Aorta (tissue), 5 donors: ENCODE data around the gene CRABP2. TPM values are rescaled to one million over a fixed set of nuclear protein-coding genes. Genes with fewer than 3 reads are reported as not detected.
A peak's percentile ranks its signal among the peaks of the same experiment; 100 is the strongest.

Experiments
- ATAC-seq: fragments of 200-7000 bp; cut with Tn5 transposase; one replicate; pipeline ENCODE4 v1.9.1; 2022; ENCODE audit warnings: moderate library complexity; ENCODE audit not compliant: low FRiP score
- DNase-seq, 2 donors: peaks; one replicate each; pipeline ENCODE4 v3.0.0-alpha.2; 2020
- H3K27ac ChIP-seq, 2 donors: one replicate each; pipeline ENCODE4 v1.5.1; 2013; ENCODE audit warnings: low read length in 2 of 2, mild to moderate bottlenecking in 2 of 2, moderate library complexity in 2 of 2, control low read depth in 1 of 2, inconsistent platforms in 1 of 2, low read depth in 1 of 2
- H3K27me3 ChIP-seq, 2 donors: one replicate each; pipeline ENCODE4 v1.6.1; 2013; ENCODE audit warnings: control low read depth in 1 of 2, low read length in 1 of 2, mild to moderate bottlenecking in 1 of 2, moderate library complexity in 1 of 2; ENCODE audit not compliant: insufficient read depth in 2 of 2, control insufficient read depth in 1 of 2
- H3K36me3 ChIP-seq, 2 donors: one replicate each; pipeline ENCODE4 v1.6.1; 2013; ENCODE audit warnings: control low read depth in 1 of 2, low read length in 1 of 2, mild to moderate bottlenecking in 1 of 2; ENCODE audit not compliant: insufficient read depth in 2 of 2, control insufficient read depth in 1 of 2
- H3K4me1 ChIP-seq, 2 donors: one replicate each; pipeline ENCODE4 v1.6.1; 2013; ENCODE audit warnings: low read length in 2 of 2, control low read depth in 1 of 2, mild to moderate bottlenecking in 1 of 2, moderate library complexity in 1 of 2; ENCODE audit not compliant: insufficient read depth in 2 of 2, control insufficient read depth in 1 of 2
- H3K4me3 ChIP-seq, 2 donors: one replicate each; pipeline ENCODE4 v1.5.1; 2013; ENCODE audit warnings: low read length in 2 of 2, control low read depth in 1 of 2, mild to moderate bottlenecking in 1 of 2
- H3K9me3 ChIP-seq: one replicate; pipeline ENCODE4 v1.6.1; 2013; ENCODE audit warnings: mild to moderate bottlenecking, low read length; ENCODE audit not compliant: control insufficient read depth
- WGBS, 2 donors: extraction: QIAGEN DNeasy Blood & Tissue Kit; methylation state at CpG; one replicate each; pipeline ENCODE4 v1.1.7; 2013; 5-methylcytosine and 5-hydroxymethylcytosine counted together
- intact Hi-C, 2 donors: fragments of 100-400 bp; cut with DNase I; formaldehyde crosslinking; loops; one replicate each; pipeline versions ENCODE4 v1.14.2 to v1.15.0; 2022
- polyA plus RNA-seq, 2 donors: library from polyadenylated mRNA; stranded (reverse); fragments of 200-250 nt; gene quantifications; one replicate each; pipeline ENCODE4 v1.2.3, GENCODE V29; 2013
- total RNA-seq, 2 donors: library from RNA; stranded (reverse); fragmentation: NEBNext Ultra II Directional; extraction: Animal tissue kit (Norgen Biotek cat#: 25700); gene quantifications; one replicate each; pipeline ENCODE4 v1.2.1, GENCODE V29; 2021
- donor health status: healthy with polysubstance abuse.
- donor health status: Bipolar disorder and iron deficiency.
- donor health status: DM: no; HTN: no; CAD: no.
- donor health status: DM: no; HTN: no; CAD: no.
- donor health status: DM: yes; HTN: yes; CAD: no.

The CRABP2 gene
- total and polyA plus RNA-seq, 4 donors, result 3.8 to 34.4 (median 7.1) TPM

GRCh38 chr1:156749419-156750118 is 44.2 kb upstream of the CRABP2 start:
- Histone ChIP-seq H3K4me1 (no peaks in the 10 kb centered on the region), H3K36me3 (no peaks in the 10 kb centered on the region), H3K9me3 (no peaks in the 10 kb centered on the region), H3K27ac (peak overlapping the region; percentile 69 to 96), H3K27me3 (no peaks in the 10 kb centered on the region), H3K4me3 (peak overlapping the region; percentile 69 to 84)
- 30 to 33% methylated on average over 8 of the region's 8 CpGs for WGBS, 2 donors
- DNase-seq (peak in 1 of 2 donors; percentile 52), ATAC-seq (no peak)
- intact Hi-C loops, result loop anchor here in 1 of 2 donors (2.0 kb wide), 1 partner anchor 17 kb away; the partner anchor contains the start of gene PRCC

DNA sequence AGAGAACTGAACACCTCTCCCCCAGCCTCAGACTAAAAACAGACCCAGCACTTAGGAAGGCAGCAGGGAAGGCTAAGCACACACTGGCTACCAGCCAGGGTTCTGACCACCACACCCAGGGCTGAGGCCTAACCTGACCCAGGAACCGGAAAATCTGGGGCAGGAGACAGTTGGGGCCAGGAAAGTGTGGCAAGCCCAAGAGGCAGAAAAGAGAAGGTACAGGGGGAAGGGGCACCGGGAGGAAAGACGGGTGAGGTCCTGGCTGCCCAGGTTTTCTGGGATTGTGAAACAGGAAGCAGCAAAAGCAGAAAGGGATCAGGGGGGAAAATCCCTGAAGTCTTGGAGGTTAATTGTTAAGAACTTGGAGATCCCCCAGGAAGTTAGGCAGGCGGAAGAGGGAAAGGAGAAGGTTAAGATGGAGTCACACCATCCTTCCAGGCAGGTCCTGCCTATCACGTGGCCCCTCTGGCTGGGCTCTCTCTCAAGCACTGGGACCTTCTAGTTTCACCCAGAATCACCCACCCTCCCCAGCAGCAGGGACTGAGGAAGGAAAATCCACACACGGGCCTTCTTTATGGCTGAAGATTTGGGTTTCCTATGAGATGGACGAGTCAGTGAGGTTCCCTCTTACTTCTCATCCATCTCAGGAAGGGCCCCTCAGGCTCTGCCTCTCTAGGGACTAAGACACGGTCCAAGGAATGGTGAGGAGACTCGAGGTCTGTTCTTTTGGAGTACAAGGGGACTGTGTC is 43.5 kb upstream of the CRABP2 start:
- DNase-seq (peak; percentile 72 to 85), ATAC-seq (no peak)
- Histone ChIP-seq H3K27ac (peak overlapping the region; percentile 69 to 96), H3K36me3 (peaks cover 0 to 2% of the 10 kb centered on the region in 2 donors), H3K4me3 (peak overlapping the region; percentile 19 to 84), H3K27me3 (no peaks in the 10 kb centered on the region), H3K4me1 (no peaks in the 10 kb centered on the region), H3K9me3 (no peaks in the 10 kb centered on the region)
- intact Hi-C loops, result no loop called here
- 1% methylated on average over 9 of the region's 9 CpGs for WGBS, 2 donors

GRCh38 chr1:156747742-156748669 is 42.6 kb upstream of the CRABP2 start:
- DNase-seq, result peak in 1 of 2 donors; percentile 36
- H3K27ac ChIP-seq, result peak overlapping the region; percentile 69 to 96
- H3K36me3 ChIP-seq, result peaks cover 2 to 7% of the 10 kb centered on the region in 2 donors
- intact Hi-C loops, result no loop called here
- no peaks in the 10 kb centered on the region for H3K4me1 ChIP-seq
- WGBS, 2 donors, result 2% methylated on average over 8 of the region's 8 CpGs
- no peaks in the 10 kb centered on the region for H3K27me3 ChIP-seq
- peak overlapping the region; percentile 15 to 61 for H3K4me3 ChIP-seq
- ATAC-seq, result no peak
- H3K9me3 ChIP-seq, result no peaks in the 10 kb centered on the region

DNA sequence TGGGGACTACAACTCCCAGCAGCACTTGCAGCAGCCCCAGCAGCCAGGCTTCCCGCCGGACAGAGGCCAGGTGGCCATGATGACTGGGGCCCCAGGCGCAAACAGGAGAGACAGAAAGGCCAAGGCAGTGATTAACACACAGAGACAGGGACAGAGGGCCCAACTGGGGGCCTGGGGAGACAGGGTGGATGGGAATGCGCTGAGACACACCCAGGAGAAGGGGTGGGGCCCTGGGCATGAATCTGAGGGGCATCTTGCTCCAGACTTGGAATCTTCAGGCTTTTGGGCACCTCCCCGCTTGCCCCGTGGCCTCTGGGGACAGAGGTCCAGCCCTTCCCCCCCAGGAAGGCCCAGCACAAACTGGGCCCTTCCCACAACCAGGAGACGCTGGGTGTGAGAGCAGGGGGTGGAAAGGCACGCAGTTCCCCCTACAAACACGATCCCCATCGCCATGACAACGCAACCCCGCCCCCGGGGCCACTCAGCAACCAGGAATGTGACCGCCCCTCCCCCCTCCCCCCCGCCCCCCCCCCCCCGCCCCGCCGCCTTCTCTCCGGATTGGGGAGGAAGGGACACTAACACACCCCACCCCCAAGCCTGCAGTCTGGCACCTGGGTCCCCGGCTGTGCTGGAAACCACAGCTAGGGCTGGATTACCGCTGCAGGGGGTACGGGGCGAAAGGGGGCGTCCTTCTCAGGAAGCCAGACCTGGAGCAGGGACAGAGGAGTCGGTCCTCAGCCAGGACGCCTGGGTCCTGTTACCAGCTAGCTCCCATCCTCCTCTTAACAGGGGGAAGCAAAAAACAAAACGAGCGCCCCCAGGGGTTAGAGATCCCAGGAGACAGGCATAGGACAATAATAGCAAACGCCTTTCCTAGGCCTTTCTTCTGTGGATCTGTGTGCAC is 41.6 kb upstream of the CRABP2 start:
- Histone ChIP-seq H3K4me1 (no peaks in the 10 kb centered on the region), H3K36me3 (peaks cover 2 to 9% of the 10 kb centered on the region in 2 donors), H3K4me3 (peak overlapping the region; percentile 24 to 61), H3K9me3 (no peaks in the 10 kb centered on the region), H3K27ac (peak overlapping the region; percentile 30 to 97), H3K27me3 (no peaks in the 10 kb centered on the region)
- ATAC-seq (peak; percentile 81), DNase-seq (peak; percentile 97 to 99)
- intact Hi-C loops, result no loop called here
- 0% methylated on average over 16 to 25 of the region's 29 CpGs for WGBS, 2 donors

- H3K9me3 ChIP-seq, result no peaks in the 10 kb centered on the region
- H3K27me3 ChIP-seq, result no peaks in the 10 kb centered on the region
- 35 to 37% methylated on average over 8 to 9 of the region's 9 CpGs for WGBS, 2 donors
- intact Hi-C loops, result no loop called here
- H3K27ac ChIP-seq, result peak overlapping the region; percentile 30 to 70
- DNase-seq, result no peak
- no peak for ATAC-seq
- no peaks in the 10 kb centered on the region for H3K4me1 ChIP-seq
- H3K36me3 ChIP-seq, result peaks cover 2 to 9% of the 10 kb centered on the region in 2 donors
- H3K4me3 ChIP-seq, result peak overlapping the region in 1 of 2 donors; percentile 4
Observed at GRCh38 chr1:156746406-156746727, 41.0 kb upstream of the CRABP2 start.

- H3K4me3 ChIP-seq, result no peak overlapping the region
- WGBS, 2 donors, result 66 to 79% methylated on average over 3 of the region's 3 CpGs
- ATAC-seq, result no peak
Observed at GRCh38 chr1:156745881-156746280, 40.5 kb upstream of the CRABP2 start.

GRCh38 chr1:156744786-156745419 is 39.5 kb upstream of the CRABP2 start:
- Histone ChIP-seq H3K4me3 (no peak overlapping the region), H3K36me3 (peaks cover 2 to 9% of the 10 kb centered on the region in 2 donors), H3K27me3 (no peaks in the 10 kb centered on the region), H3K27ac (no peak overlapping the region), H3K4me1 (no peaks in the 10 kb centered on the region), H3K9me3 (no peaks in the 10 kb centered on the region)
- ATAC-seq (no peak), DNase-seq (peak in 1 of 2 donors; percentile 67)
- intact Hi-C loops, result no loop called here
- WGBS, 2 donors, result 73 to 74% methylated on average over 14 of the region's 14 CpGs

More at GRCh38 chr1:156745881-156746280, 40.5 kb upstream of the CRABP2 start:
- intact Hi-C loops, result no loop called here
- Histone ChIP-seq H3K27me3 (no peaks in the 10 kb centered on the region), H3K4me1 (no peaks in the 10 kb centered on the region), H3K27ac (peak overlapping the region; percentile 30 to 70), H3K36me3 (peaks cover 2 to 9% of the 10 kb centered on the region in 2 donors), H3K9me3 (no peaks in the 10 kb centered on the region)
- no peak for DNase-seq
